HepG2 (cell line): ENCODE measurements around the gene SLC8A2.

Experiments
- NR3C1 ChIP-seq: sonication (generic); formaldehyde crosslinking; IDR thresholded peaks from 2 replicates; pipeline ENCODE4 v1.4.0; 2020; ENCODE audit warnings: missing genetic modification reagents
- PHF8 ChIP-seq: sonication (generic); formaldehyde crosslinking; IDR thresholded peaks from 2 replicates; pipeline ENCODE4 v1.5.0; 2020; ENCODE audit warnings: missing genetic modification reagents
- SP1 ChIP-seq, 2 experiments: fragments of 450-650 bp in 1 of 2; sonication (generic) in 1 of 2; formaldehyde crosslinking in 1 of 2; IDR thresholded peaks; 2 replicates each; pipeline versions ENCODE4 v1.4.0 to v1.6.1; 2016 to 2020; ENCODE audit warnings: missing genetic modification reagents in 1 of 2
- TBP ChIP-seq: sonication (generic); formaldehyde crosslinking; IDR thresholded peaks from 2 replicates; pipeline ENCODE4 v1.5.0; 2020; ENCODE audit warnings: missing genetic modification reagents

DNA sequence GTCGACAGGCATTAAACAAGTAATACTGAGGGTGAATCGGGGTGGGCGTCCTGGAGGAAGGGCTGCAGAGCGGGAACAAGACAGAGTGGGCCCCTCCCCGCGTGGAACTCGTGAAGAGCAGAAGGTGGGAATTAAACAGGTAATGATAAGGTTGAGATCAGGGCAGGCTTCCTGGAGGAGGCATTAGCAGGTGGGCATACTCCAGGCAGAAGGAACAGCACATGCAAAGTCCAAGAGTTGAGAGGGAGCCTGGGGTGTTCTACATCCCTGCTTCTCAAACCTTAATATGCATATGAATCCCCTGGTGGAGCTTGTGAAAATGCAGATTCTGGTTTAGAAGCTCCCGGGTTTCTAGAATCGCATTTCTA, 23.3 kb downstream of the SLC8A2 start:
- TF ChIP-seq TBP (CRISPR knock-in tag) (no peak), NR3C1 (CRISPR knock-in tag) (no peak), PHF8 (CRISPR knock-in tag) (no peak), SP1 (IDR thresholded peaks at IDR 0.05) (no peak), SP1 (CRISPR knock-in tag; IDR thresholded peaks at IDR 0.05) (no peak)
